D721Med (cell line): Measurements from ENCODE around the gene DTL.

ENCODE experiments used
- DNase-seq: peaks from one replicate; pipeline ENCODE4 v3.0.0; 2011; ENCODE audit warnings: low spot score; ENCODE audit not compliant: insufficient read length
- FAIRE-seq: peaks from 2 replicates; lab custom pipeline; 2011; peaks lifted over from hg19 to GRCh38; lab: Jason Lieb, UNC
- CTCF ChIP-seq: IDR thresholded peaks from 2 replicates; pipeline ENCODE4 v1.5.1; 2012; ENCODE audit warnings: mild to moderate bottlenecking, control low read depth; ENCODE audit not compliant: insufficient read depth; ENCODE audit errors: missing control alignments

Gene DTL

GRCh38 chr1:212097360-212097759 is 61.8 kb downstream of the DTL start:
- FAIRE-seq (no peak), DNase-seq (no peak)
- no peak for TF ChIP-seq CTCF

- DNase-seq (no peak), FAIRE-seq (no peak)
- no peak for TF ChIP-seq CTCF
These were observed 62.8 kb downstream of the DTL start for GRCh38 chr1:212098310-212098709.

- TF ChIP-seq CTCF, result no peak
- FAIRE-seq, result no peak
- DNase-seq, result no peak
These were observed 63.2 kb downstream of the DTL start for GRCh38 chr1:212098771-212099170.

- no peak for TF ChIP-seq CTCF
- DNase-seq (no peak), FAIRE-seq (peak; percentile 83)
These were observed 65.7 kb downstream of the DTL start for GRCh38 chr1:212101251-212101650.

- DNase-seq, result no peak
- no peak for FAIRE-seq
- TF ChIP-seq CTCF, result no peak
These were observed 66.2 kb downstream of the DTL start for GRCh38 chr1:212101735-212102134.

- peak; percentile 60 for FAIRE-seq
- no peak for TF ChIP-seq CTCF
- no peak for DNase-seq
These were observed 69.2 kb downstream of the DTL start for GRCh38 chr1:212104586-212105325.

- TF ChIP-seq CTCF, result no peak
- FAIRE-seq, result no peak
These were observed 70.8 kb downstream of the DTL start for GRCh38 chr1:212106286-212106792.

More at GRCh38 chr1:212106286-212106792, 70.8 kb downstream of the DTL start:
- no peak for DNase-seq
